TTC549 (cell line): ENCODE results near the gene RASA4B.
"Not testable (repeated sequence)": the region's sequence is repeated elsewhere in the genome, so short reads cannot be mapped to it uniquely, and the experiment has no call there.

ENCODE experiments used
- FAIRE-seq: peaks from 2 replicates; lab custom pipeline; 2012; peaks lifted over from hg19 to GRCh38; lab: Jason Lieb, UNC

RASA4B gene

DNA sequence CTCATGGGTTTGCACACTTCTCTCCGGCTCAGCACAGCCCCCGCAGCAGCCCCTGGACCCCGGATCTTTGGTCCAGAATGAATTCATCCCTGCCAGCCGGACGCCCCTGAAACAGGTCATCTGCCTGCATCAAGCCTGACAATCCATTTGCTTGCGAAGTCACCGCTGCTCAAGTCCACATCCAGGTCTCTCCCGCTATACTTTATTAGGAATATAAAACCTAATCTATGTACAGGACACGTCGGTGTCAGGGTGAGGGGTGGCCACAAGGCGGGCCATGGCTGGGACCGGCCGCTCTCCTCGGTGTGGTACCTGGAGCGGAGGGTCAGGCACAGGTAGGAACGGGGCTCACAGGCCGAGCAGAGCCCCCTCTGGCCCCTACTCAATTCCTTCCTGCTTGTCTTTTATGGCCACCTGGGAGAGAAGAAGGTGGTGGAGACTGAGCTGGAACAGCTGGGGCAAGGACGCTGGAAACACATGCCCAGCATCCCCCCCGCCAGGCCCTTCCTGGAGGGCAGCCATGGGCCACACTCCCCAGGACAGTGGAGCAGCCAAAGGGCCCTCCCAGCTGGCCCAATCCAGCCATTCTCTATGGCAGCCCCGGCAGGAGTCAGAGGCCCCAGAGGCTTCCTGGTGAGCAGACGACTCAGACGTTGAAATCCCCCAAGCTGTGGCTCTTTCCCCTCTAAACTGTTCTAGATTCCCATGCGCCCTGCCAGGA is 44.1 kb downstream of the RASA4B start:
- no peak for FAIRE-seq

DNA sequence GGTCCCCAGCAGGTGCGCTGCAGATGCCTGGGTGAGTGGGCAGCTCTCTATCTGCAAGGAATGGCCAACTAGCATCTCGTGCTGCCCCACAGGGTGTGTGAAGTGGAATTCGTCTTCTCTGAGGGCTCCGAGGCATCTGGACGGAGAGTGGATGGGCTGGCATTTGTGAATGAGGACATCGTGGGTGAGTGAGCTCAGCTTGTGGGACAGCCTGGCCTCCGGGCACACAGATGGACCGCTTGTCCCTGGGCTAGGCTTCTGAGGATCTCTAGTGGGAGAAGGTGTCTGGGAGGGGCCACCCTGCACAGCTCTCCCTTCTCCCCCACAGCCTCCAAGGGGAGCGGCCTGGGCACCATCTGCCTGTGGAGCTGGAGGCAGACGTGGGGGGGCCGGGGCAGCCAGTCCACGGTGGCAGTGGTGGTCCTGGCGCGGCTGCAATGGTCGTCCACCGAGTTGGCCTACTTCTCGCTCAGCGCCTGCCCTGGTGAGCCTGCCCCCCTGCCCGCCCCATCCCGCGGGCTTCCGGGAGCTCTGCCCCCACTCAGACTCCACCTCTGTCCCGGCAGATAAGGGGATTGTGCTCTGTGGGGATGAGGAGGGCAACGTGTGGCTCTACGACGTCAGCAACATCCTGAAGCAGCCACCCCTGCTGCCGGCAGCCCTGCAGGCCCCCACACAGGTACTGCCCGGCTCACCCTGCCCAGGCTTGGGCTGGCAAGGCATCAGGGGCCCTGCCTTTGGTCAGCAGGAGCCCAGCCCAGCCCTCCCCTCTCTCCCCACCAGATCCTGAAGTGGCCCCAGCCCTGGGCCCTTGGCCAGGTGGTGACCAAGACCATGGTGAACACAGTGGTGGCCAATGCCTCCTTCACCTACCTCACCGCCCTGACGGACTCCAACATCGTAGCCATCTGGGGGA is 45.2 kb downstream of the RASA4B start:
- no peak for FAIRE-seq

DNA sequence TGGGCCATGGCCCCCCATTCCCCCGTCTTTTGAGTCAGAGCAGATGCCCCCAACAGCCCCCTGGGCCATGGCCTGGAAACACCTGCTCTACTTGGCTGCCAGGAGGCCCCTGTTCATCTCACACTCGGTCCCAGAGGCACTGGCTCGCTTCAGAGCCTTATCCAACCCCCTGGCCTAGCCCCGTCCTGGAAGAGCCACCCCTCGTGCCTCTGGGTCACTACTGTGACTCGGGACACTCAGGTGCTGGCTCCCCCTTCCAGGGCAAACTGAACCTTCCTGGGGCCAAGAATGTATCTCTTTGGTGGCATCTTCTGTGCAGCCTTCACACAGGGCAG is 45.8 kb downstream of the RASA4B start:
- no peak for FAIRE-seq

DNA sequence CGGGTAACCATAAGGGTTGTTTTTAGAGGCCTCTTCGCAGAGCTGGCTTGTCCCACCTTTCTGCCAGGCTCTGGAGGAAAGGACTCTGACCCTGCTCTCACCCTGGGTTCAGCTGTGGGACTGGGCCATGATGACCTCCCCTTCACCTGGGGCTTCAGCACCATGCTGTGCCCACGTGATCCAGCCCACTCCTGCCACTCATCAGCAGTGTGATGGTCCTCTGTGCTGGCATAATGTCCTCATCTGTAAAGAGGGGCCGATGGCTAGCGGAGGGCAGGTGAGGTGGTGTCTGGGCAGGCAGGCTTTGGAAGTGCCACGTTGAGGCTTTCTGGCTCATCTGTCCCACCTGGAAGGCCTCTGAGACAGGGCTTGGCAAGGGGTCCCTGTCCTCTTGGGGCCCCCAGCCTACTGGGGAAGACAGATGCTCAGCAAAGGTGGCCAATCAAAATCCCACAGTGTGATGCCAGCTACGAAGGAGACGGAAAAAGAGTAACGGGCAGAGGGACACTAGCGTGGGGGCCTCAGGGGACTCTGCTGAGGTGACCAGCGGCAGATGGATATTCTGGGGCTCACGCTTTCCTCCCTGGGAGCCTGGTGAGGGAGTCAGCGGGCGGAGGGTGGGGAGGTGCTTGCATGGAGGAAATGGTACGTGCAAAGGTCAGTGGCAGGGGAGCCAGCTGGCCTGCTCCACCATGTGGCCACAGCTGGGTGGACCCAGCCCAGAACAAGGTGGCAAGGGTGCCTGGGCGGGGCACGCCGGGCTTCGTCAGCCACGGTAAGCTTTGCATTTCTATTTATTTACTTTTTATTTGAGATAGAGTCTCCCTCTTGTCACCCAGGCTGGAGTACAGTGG is 47.4 kb downstream of the RASA4B start:
- no peak for FAIRE-seq

DNA sequence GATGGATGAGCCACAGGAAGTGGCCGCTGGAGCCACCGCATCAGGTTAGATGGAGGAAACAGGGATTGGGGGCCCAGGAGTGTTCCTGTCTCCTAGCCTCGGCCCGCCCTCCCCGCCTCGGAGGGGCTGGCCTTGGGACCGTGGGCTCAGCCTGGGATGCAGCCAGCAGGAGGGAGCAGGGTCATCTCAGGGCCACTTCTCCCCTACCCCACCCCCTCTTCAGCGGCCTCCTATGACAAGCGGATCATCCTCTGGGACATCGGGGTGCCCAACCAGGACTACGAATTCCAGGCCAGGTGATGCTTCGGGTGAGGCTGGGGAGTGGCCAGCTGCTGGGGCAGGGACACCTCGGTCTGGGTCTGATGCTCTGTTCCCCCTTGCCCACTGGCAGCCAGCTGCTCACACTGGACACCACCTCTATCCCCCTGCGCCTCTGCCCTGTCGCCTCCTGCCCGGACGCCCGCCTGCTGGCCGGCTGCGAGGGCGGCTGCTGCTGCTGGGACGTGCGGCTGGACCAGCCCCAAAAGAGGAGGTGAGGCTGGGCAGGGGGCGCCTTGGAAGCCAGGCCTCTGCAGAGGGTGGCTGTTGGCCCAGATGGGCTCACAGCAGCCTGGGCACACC is 48.1 kb downstream of the RASA4B start:
- no peak for FAIRE-seq

DNA sequence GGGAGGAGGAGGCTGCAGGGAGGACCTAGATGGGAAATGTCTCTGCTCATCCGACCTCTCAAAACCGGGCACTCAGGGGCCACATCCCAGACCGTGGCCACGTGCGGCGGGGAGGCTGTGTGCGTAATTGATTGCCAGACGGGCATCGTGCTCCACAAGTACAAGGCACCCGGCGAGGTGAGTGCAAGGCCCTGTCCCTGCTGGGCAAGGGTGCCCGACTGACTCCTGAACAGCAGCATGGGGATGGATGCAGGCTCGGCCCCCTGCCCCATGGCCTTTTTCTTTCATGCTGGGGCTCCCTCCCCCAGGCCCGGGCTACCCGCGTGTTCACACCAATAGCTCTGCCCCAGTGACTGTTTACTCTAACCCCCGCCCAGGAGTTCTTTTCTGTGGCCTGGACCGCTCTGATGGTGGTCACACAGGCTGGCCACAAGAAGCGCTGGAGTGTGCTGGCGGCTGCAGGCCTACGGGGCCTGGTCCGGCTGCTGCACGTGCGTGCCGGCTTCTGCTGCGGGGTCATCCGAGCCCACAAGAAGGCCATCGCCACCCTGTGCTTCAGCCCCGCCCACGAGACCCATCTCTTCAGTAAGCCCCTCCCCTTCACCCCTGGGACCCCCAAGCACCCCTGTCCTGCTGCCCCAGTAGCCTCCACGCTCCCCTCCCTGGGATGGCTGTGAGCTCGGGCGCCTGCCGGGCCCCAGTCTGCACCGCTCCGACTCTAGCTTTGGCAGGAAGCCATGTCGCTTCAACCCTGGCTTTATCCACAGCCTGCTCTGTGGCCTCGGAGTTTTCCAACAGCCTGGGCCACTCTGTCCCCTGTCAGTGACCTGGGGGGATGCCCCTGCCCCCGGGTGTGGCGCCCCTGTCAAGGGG is 48.9 kb downstream of the RASA4B start:
- FAIRE-seq = no peak

DNA sequence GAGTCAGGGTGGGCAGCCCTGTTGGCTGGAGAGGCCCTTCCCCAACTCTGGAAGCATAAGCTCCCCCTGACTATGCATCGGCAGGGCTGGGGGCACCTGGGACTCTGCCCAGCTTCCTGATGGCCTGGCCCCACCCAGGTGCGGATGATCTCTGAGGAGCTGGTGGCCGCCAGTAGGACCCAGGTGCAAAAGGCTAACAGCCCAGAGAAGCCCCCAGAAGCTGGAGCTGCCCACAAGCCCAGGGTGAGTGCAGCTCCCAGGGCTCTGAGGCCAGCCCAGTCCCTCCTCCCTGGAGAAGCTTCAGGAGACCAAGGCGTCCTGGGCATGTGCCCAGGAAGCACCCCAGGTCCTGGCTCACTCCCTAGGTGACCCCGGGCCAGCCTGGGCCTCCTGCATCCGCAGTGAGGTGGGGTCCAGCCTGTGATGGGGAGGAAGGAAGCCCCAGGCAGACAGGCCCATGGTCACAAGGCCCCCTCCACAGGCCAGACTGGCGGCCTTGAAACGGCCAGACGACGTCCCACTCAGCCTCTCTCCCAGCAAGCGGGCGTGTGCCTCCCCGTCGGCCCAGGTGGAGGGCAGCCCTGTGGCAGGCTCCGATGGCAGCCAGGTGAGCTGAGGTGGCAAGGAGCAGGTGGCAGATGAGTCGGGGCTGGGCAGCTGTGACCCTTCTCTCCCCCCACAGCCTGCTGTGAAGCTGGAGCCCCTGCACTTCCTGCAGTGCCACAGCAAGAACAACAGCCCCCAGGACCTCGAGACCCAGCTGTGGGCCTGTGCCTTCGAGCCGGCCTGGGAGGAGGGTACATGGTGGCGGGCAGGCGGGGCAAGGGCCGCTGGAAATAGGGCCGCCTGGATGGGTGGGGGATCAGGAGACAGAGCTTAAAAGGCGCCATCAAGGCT is 49.7 kb downstream of the RASA4B start:
- FAIRE-seq = no peak

DNA sequence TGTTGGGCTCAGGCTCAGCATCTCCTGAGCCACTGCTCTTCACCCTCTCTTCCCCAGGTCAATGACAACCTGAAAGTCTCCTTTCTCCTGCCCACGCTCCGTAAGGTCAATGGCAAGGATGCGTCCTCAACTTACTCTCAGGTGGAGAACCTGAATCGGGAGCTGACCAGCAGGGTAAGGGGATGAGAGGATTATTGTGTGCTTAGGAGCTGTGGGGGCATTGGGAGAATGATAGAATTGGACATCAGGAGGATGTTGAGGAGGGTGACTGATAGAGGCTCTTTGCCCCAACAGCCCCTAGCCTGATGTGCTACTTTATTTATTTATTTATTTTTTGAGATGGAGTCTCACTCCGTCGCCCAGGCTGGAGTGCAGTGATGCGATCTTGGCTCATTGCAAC is 51.5 kb downstream of the RASA4B start:
- no peak for FAIRE-seq

DNA sequence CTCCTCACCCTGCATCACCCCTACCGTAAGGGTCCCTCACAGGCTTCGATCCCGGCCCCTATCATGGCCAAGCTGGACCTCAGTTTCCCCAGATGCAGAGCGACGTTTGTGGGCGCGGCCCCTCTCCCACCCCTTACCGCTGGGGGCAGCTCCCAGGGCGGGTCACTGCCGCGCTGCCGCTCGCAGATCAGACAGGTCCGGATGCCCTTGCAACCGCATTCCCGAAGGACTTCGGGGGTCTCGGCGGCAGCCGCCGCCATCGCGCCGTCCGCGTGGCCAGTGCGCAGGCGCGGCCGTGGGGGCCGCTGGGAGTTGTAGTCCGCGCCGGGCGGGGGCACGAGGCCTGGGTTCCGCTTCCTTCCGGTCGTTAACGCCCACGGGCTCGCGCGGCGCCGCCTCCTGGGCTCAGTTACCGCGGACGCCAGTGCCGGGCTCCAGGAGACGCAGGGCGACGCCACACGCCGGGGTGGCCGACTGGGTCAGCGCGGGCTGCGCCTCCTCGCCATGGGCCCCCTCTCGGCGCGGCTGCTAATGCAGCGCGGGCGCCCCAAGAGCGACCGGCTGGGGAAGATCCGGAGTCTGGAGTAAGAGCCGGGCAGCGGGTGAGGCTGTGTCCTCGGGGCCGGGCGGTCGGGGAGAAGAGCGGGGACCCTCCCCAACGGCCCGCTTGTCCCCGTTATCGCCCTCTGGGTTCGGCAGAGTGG is 52.8 kb downstream of the RASA4B start, which contains the start of the genes ALKBH4 and LRWD1:
Gene ALKBH4 (minus strand): TSS at position 287 of the 704 bp plus-strand sequence. CDS start 27 bp downstream, at position 260.
Gene LRWD1 (plus strand): TSS at position 408 of the 704 bp plus-strand sequence. CDS start 97 bp downstream, at position 505.
- no peak for FAIRE-seq

DNA sequence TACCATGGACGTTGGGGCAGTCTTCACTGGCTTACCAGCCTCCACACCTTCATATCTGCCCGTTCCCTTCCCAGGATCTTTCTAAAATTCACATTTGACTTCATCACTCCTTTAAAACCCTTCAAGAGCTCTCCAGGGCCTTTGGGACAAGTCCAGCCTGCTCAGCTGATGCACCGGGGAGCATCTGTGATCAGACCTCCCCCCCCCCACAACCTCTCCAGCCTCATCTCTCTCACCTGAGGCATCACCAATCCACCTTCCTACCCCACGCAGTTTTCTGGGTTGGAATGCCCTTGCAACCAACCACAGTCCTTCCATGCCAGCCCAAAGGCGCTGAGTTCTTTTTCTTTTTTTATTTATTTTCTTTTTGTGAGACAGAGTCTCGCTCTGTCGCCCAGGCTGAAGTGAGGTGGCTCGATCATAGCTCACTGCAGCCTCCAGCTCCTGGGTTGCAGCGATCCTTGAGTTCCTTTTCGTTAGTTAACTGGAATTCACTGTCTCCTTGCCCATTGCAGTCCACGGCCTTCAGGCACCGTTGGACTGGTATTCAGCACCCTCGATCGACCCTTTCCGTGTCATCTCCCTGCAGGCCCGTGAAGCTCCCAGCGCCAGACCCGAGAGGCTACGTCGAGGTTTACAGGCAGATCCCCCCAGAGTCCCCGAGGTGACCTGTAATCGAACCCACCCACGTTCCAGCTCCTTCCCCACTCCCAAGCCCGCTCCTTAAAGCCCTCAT is 53.6 kb downstream of the RASA4B start:
- FAIRE-seq = no peak

DNA sequence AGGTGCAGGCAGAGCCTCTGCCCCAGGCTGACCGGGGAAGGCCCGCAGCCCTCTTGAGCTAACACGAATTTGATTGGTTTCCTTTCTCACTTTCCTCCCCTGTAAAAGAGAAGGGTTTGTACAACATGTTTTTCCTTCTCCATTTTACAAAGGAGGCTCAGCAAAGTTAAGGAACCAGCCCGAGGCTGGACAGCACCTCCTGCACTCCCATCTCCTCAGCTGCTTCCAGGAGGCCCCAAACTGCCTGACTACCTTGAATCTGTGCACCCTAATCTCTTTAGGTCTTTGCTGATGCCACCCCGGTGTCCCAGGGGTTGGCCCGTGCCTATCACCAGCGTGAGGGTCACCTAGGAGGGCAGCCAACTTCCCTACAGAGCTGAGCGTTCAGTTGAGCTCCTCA is 57.1 kb downstream of the RASA4B start:
- no peak for FAIRE-seq

DNA sequence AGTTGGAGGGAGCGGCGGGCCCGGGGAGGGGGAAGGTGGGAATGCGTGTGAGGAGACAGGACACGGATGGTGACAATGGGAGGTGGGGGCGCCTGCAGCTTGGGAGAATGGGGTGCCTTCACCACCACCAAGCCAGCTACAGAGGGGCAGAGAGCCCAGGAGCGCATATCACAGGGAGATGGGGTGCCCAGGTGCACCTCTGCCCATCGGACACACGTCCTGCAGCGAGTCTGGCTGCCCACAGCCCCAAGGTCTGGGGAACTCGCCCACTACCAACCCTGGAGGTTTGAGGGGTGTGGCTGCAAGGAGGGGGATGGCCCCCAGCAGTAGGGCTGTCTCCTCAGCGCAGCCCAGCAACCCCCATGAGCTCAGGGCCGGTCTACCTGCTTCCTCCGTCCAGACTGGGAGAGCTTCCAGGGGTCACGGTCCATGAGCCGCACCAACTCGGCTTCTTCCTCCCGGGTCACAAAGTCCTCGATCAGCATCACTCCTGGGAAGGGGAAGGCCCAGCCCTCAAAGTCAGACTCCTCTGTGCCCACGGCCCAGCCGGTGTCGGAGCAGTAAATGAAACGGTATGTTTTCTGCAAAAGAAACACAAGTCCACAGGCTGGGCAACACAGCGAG is 58.2 kb downstream of the RASA4B start:
- no peak for FAIRE-seq

DNA sequence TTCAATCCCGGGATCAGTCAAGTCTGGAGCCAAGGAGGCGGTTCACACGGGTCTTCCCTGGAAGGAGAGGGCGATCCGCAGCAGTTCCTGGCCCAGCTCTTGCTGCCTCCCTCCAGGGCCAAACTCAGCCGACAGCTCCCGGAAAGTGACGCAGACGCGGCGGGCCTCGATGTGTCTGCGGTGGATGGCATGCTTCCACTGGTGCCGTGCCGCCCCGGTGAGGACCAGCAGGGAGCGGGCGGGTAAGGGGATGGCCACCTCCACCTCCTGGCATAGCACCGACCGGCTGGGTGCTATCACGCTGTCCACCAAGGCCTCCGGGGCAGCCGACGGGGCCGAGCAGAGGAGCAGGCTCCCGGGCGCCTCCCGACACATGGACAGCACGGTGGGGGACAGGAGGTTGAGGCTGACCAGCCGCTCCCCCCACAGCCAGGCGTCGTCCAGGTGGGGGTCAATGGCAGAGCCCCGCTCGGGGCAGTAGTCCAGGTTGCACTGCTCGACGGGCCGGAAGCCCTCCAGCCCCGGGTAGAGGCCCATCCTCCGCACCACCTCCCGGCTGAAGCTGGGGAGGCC is 60.1 kb downstream of the RASA4B start:
- FAIRE-seq = no peak

DNA sequence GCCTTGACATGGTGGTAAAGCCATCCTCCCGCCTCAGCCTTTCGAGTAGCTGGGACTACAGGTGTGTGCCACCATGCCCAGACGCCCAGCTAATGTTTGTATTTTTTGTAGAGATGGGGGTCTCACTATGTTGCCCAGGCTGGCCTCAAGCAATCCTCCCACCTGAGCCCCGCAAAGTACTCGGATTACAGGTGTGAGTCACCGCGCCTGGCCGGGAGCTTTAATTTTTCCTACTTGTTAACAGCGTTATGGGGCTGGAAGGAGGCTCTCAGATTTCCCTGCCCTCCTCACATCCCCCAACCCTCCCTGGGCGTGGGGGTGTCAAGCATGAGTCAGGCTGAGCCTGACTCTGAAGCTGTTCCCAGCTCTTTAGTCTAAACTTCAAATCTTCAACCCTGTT is 61.2 kb downstream of the RASA4B start:
- no peak for FAIRE-seq

DNA sequence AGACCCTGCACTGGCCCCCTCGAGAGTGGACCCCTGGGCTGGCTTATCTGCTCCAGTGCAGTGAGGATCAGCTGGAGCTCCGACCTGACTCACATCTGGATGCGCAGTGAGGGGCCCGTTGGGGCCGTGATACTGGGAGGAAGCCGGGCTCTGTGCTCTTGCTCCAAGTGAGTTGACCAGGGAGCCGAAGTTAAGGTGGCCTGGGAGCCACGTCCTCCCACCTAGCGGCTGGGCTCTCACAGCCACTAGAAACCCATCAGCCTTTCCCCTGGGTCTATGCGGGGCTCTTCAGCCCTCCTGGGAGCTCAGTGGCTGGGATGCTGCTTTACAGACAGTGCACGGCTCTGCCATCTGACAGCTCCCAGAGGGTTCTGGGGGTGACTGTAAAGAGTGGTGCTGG is 62.0 kb downstream of the RASA4B start:
- FAIRE-seq = no peak

DNA sequence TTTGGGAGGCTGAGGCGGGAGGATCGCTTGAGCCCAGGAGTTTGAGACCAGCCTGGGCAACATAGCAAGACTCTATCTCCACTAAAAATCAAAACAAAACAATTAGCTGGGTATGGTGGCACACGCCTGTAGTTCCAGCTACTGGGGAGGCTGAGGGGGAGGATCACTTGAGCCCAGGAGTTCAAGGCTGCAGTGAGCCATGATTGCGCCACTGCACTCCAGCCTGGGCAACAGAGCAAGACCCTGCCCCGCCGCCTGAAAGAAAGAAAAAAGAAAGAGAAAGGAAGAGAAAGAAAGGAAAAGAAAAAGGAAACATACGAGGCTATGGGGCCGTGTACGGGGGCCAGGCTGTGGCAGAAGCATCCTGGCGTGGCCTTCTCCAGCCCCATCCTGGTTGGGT is 62.6 kb downstream of the RASA4B start:
- not testable (repeated sequence) for FAIRE-seq

DNA sequence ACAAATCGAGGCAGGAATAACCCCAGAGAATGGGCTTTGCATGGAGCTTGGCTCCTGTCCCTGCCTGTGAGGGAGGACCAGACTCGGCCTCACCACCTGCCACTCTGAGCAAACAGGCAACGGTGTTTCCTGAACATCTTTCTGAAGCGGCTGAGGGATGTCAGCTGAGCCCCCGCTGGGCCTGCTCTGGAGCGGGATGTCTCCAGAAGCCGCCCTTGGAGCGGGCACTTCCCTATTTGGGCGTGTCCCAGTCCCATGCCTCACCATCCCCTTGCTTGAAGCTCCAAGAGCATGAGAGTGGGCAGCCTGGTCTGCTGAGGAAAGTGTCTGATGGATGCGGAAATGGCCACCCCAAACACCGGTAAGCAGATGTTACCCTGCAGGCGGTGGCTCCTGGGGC is 63.1 kb downstream of the RASA4B start:
- FAIRE-seq = no peak

DNA sequence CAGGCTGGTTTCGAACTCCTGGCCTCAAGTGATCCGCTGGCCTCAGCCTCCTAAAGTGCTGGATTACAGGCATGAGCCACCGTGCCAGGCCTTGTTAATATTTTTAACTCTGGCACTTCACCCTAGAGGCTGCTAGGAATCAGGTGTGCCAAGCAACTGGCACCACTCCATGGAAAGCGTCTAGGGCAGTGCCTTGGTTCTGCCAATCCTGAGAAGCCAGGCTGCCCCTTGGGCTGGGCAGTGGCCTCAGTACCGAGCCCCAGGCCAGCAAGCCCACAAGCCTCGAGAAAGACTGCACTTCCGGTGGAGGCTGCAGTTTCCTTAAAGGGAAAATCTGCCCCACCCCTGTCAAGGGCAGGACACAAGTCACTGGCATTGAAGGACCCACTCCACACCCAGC is 64.3 kb downstream of the RASA4B start:
- no peak for FAIRE-seq
